HepG2 (cell line): ENCODE data around the gene CCDC124. TPM values are rescaled to one million over a fixed set of nuclear protein-coding genes. Genes with fewer than 3 reads are reported as not detected.
A peak's percentile ranks its signal among the peaks of the same experiment; 100 is the strongest.

Source experiments
- ATAC-seq: fragments of 200-7000 bp; cut with Tn5 transposase; 3 replicates; pipeline ENCODE4 v1.9.1; 2020; ENCODE audit warnings: mild to moderate bottlenecking, moderate library complexity
- BruUV-seq: library from RNA; stranded (reverse); fragments of 400-500 nt; replicated peaks from 2 replicates; lab custom pipeline; 2021; lab: Mats Ljungman, UMichigan
- CTCF ChIA-PET: fragments of 300-600 bp; formaldehyde crosslinking; extraction: SDS; loops from one replicate; lab custom pipeline; 2021; ENCODE audit warnings: low total read pairs, inconsistent platforms, low intra/inter-chr PET ratio; lab: Yijun Ruan, JAX
- POLR2A ChIA-PET: fragments of 350-600 bp; sonication (Branson Sonifier 250); formaldehyde crosslinking; loops from one replicate; lab custom pipeline; 2020; ENCODE audit warnings: antibody characterized with exemption, inconsistent platforms; lab: Yijun Ruan, JAX
- DNase-seq: peaks from one replicate; pipeline ENCODE4 v3.0.0-alpha.2; 2015; ENCODE audit warnings: low spot score
- FAIRE-seq: peaks from 3 replicates; lab custom pipeline; 2011; peaks lifted over from hg19 to GRCh38; lab: Jason Lieb, UNC
- H2AFZ ChIP-seq: one replicate; pipeline ENCODE4 v1.6.1; 2011; ENCODE audit warnings: low read length, inconsistent platforms
- H3K27ac ChIP-seq: fragments of 300-600 bp; 3 replicates; pipeline ENCODE4 v1.8.0; 2011; ENCODE audit warnings: mixed run types, mild to moderate bottlenecking, mixed read lengths, low read length, inconsistent platforms; ENCODE audit not compliant: insufficient read depth; ENCODE audit errors: extremely low read length
- H3K27me3 ChIP-seq, 2 experiments: fragments of 200-600 bp in 1 of 2; 2 replicates in 1 of 2; 3 replicates in 1 of 2; pipeline versions ENCODE4 v1.6.0 to v1.8.0; 2011; ENCODE audit warnings: low read length in 2 of 2, mild to moderate bottlenecking in 2 of 2, moderate library complexity in 2 of 2, inconsistent platforms in 1 of 2; ENCODE audit not compliant: insufficient read depth in 2 of 2, control insufficient read depth in 1 of 2
- H3K36me3 ChIP-seq, 2 experiments: fragments of 200-600 bp in 1 of 2; replicated peaks in 1 of 2; 2 replicates in 1 of 2; 3 replicates in 1 of 2; pipeline versions ENCODE4 v1.5.1 to v1.8.0; 2011; ENCODE audit warnings: low read length in 2 of 2, inconsistent platforms in 1 of 2; ENCODE audit not compliant: insufficient read depth in 2 of 2, control insufficient read depth in 1 of 2
- H3K4me1 ChIP-seq: 2 replicates; pipeline ENCODE4 v1.5.1; 2012; ENCODE audit warnings: low read length, inconsistent platforms; ENCODE audit not compliant: insufficient read depth
- H3K4me2 ChIP-seq: 2 replicates; pipeline ENCODE4 v1.6.0; 2011; ENCODE audit warnings: low read depth, low read length, inconsistent platforms
- H3K4me3 ChIP-seq, 3 experiments: fragments of 200-600 bp in 1 of 3; sonication (generic), shearing (Covaris generic) in 1 of 3; replicated peaks in 1 of 3; 2 replicates each; pipeline ENCODE4 v1.5.1; 2011 to 2016; ENCODE audit warnings: low read length in 3 of 3, inconsistent platforms in 2 of 3, low read depth in 2 of 3, mild to moderate bottlenecking in 2 of 3, control low read depth in 1 of 3, mixed read lengths in 1 of 3; ENCODE audit not compliant: insufficient read depth in 1 of 3
- H3K79me2 ChIP-seq: one replicate; pipeline ENCODE4 v1.6.1; 2011; ENCODE audit warnings: low read length, inconsistent platforms; ENCODE audit not compliant: insufficient read depth
- H3K9ac ChIP-seq: 2 replicates; pipeline ENCODE4 v1.6.0; 2011; ENCODE audit warnings: mild to moderate bottlenecking, low read depth, low read length, inconsistent platforms; ENCODE audit not compliant: insufficient read depth
- H3K9me3 ChIP-seq: 2 replicates; pipeline ENCODE4 v1.5.1; 2012; ENCODE audit warnings: mild to moderate bottlenecking, low read length
- H4K20me1 ChIP-seq: 2 replicates; pipeline ENCODE4 v1.6.0; 2011; ENCODE audit warnings: inconsistent platforms, mild to moderate bottlenecking, low read length, moderate library complexity; ENCODE audit not compliant: insufficient read depth
- ELK4 ChIP-seq: sonication (generic); formaldehyde crosslinking; IDR thresholded peaks from 2 replicates; pipeline ENCODE4 v1.9.0; 2021; ENCODE audit warnings: missing genetic modification reagents, borderline replicate concordance
- EZH2 ChIP-seq: conservative IDR thresholded peaks from 2 replicates; pipeline ENCODE4 v1.6.1; 2012; ENCODE audit warnings: mild to moderate bottlenecking, low read depth, low read length, moderate library complexity
- KDM5B ChIP-seq: sonication (generic); formaldehyde crosslinking; IDR thresholded peaks from 2 replicates; pipeline ENCODE4 v1.4.0; 2020; ENCODE audit warnings: missing genetic modification reagents, mild to moderate bottlenecking, borderline replicate concordance
- PLRG1 ChIP-seq: fragments of 450-650 bp; conservative IDR thresholded peaks from 2 replicates; pipeline ENCODE4 v1.6.1; 2016
- SP1 ChIP-seq, 2 experiments: fragments of 450-650 bp in 1 of 2; sonication (generic) in 1 of 2; formaldehyde crosslinking in 1 of 2; IDR thresholded peaks; 2 replicates each; pipeline versions ENCODE4 v1.4.0 to v1.6.1; 2016 to 2020; ENCODE audit warnings: missing genetic modification reagents in 1 of 2
- SP2 ChIP-seq: sonication (generic); formaldehyde crosslinking; IDR thresholded peaks from 2 replicates; pipeline ENCODE4 v1.5.1; 2020; ENCODE audit warnings: mild to moderate bottlenecking, missing genetic modification reagents
- TIGD3 ChIP-seq: sonication (generic); formaldehyde crosslinking; IDR thresholded peaks from 2 replicates; pipeline ENCODE4 v1.5.1; 2020; ENCODE audit warnings: mild to moderate bottlenecking, missing genetic modification reagents, borderline replicate concordance
- TRIM22 ChIP-seq: fragments of 450-650 bp; IDR thresholded peaks from 2 replicates; pipeline ENCODE4 v1.6.1; 2017
- ZBTB4 ChIP-seq: sonication (generic); formaldehyde crosslinking; IDR thresholded peaks from 2 replicates; pipeline ENCODE4 v1.4.0; 2020; ENCODE audit warnings: missing genetic modification reagents, mild to moderate bottlenecking, borderline replicate concordance
- ZMYM2 ChIP-seq: sonication (generic); formaldehyde crosslinking; IDR thresholded peaks from 2 replicates; pipeline ENCODE4 v1.8.0; 2022; ENCODE audit warnings: mild to moderate bottlenecking, missing genetic modification reagents
- ZNF747 ChIP-seq: sonication (generic); formaldehyde crosslinking; IDR thresholded peaks from 2 replicates; pipeline ENCODE4 v1.8.1; 2023; ENCODE audit warnings: missing genetic modification reagents, mild to moderate bottlenecking, borderline replicate concordance
- ZNF768 ChIP-seq: sonication (generic); formaldehyde crosslinking; IDR thresholded peaks from 2 replicates; pipeline ENCODE4 v1.4.0; 2020; ENCODE audit warnings: missing genetic modification reagents
- ZUFSP ChIP-seq: sonication (generic); formaldehyde crosslinking; IDR thresholded peaks from 2 replicates; pipeline ENCODE4 v1.9.0; 2021; ENCODE audit warnings: missing genetic modification reagents, mild to moderate bottlenecking, borderline replicate concordance
- WGBS: methylation state at CpG from one replicate; pipeline ENCODE4 v1.1.6; 2017; ENCODE audit warnings: low lambda C conversion rate; 5-methylcytosine and 5-hydroxymethylcytosine counted together
- in situ Hi-C: cut with HindIII; loops from 2 replicates; pipeline ENCODE4 v1.10.0; 2017; ENCODE audit warnings: low pct_unique_long_range_greater_than_20kb; ENCODE audit not compliant: extremely low pct_ligation_motif_present
- intact Hi-C: fragments of 100-400 bp; cut with micrococcal nuclease; formaldehyde crosslinking; loops from one replicate; pipeline ENCODE4 v1.10.0; 2022; ENCODE audit not compliant: unreplicated experiment
- polyA plus RNA-seq, 8 experiments: library from polyadenylated mRNA; depleted of rRNA in 3 of 8; stranded (reverse) in 7 of 8; unstranded in 1 of 8; fragments of >200 nt; fragmentation: Illumina TruSeq in 4 of 8; extraction: Trizol in 4 of 8; gene quantifications; 2 replicates each; pipeline versions ENCODE4 v1.2.1 to v1.2.3, GENCODE V29; 2011 to 2016; ENCODE audit warnings: low read depth in 4 of 8, missing spikeins in 1 of 8, mixed read lengths in 1 of 8; ENCODE audit not compliant: insufficient read depth in 1 of 8
- total RNA-seq, 5 experiments: library from RNA; depleted of rRNA; stranded (reverse); fragments of >200 nt; fragmentation: Illumina TruSeq; extraction: Trizol; gene quantifications; 2 replicates each; pipeline ENCODE4 v1.2.3, GENCODE V29; 2016; ENCODE audit warnings: low read depth in 1 of 5

Gene CCDC124
- total and polyA plus RNA-seq, 2 of the 13 experiments (the other 11 are each of a cell fraction or from before 2014, with no cell fraction given): 14.9 to 20.3 TPM

GRCh38 chr19:17951990-17952976, 19.5 kb downstream of the CCDC124 start:
- 12% methylated on average over 19 of the region's 68 CpGs for WGBS
- ChIA-PET CTCF (no interaction called here), POLR2A (no interaction called here)
- no TSS peak for BruUV-seq
- H3K36me3 ChIP-seq: no peaks in the 10 kb centered on the region
- no peak overlapping the region for H2AFZ ChIP-seq
- H3K4me3 ChIP-seq: no peak overlapping the region
- H4K20me1 ChIP-seq: no peaks in the 10 kb centered on the region
- FAIRE-seq: no peak
- no peak for DNase-seq
- no peak for ATAC-seq
- in situ Hi-C loops: loop anchor here (5.0 kb wide), 1 partner anchor 40 kb away; no protein-coding TSS in a partner anchor
- peaks cover 27 to 58% of the 10 kb centered on the region in 2 experiments for H3K27me3 ChIP-seq
- H3K4me1 ChIP-seq: peaks cover 56% of the 10 kb centered on the region
- intact Hi-C loops: no loop called here
- no peak overlapping the region; the same call in 1 of the 2 replicates for H3K4me2 ChIP-seq
- H3K79me2 ChIP-seq: no peaks in the 10 kb centered on the region
- no peak overlapping the region for H3K27ac ChIP-seq
- H3K9ac ChIP-seq: no peak overlapping the region
- H3K9me3 ChIP-seq: no peaks in the 10 kb centered on the region
- TF ChIP-seq ZMYM2 (no peak), PLRG1 (no peak), ZNF747 (CRISPR knock-in tag) (no peak), ZNF768 (peak; percentile 99), TIGD3 (CRISPR knock-in tag) (no peak), SP1 (IDR thresholded peaks at IDR 0.05) (no peak), SP1 (CRISPR knock-in tag; IDR thresholded peaks at IDR 0.05) (no peak), ZBTB4 (CRISPR knock-in tag) (no peak), ZUFSP (CRISPR knock-in tag) (no peak), TRIM22 (no peak), ELK4 (CRISPR knock-in tag) (no peak), KDM5B (CRISPR knock-in tag) (no peak), EZH2 (0 out of 2 replicates have a peak, but pooled peaks have one; percentile 44), SP2 (CRISPR knock-in tag) (no peak)
